GM15510 (cell line): ENCODE measurements around the gene SEPTIN10.

Experiments used
- POLR2A ChIP-seq: IDR thresholded peaks from 3 replicates; pipeline ENCODE4 v1.6.1; 2011; ENCODE audit warnings: borderline replicate concordance; ENCODE audit not compliant: insufficient read length; ENCODE audit errors: extremely low read depth

Gene SEPTIN10

GRCh38 chr2:109591206-109591605, 22.6 kb downstream of the SEPTIN10 start:
- TF ChIP-seq POLR2A: no peak

DNA sequence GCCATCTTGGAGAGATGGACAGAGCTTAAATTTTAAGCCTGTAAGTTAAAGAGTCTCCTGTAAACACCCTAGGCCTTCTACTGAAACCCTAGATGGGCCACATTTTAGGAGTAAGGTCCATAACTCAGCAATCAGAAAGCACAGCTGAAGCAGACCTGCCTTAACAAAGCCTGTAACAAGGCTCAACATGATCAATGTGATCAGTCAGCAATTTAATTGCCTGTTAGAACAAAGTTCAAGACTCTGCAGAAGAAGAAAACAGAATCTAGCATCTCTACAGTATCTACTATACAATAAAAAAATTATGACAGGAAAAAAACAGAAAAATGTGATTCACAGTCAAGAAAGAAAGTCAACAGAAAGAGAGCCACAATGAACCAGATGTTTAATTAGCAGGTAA, 27.1 kb downstream of the SEPTIN10 start:
- no peak for TF ChIP-seq POLR2A

DNA sequence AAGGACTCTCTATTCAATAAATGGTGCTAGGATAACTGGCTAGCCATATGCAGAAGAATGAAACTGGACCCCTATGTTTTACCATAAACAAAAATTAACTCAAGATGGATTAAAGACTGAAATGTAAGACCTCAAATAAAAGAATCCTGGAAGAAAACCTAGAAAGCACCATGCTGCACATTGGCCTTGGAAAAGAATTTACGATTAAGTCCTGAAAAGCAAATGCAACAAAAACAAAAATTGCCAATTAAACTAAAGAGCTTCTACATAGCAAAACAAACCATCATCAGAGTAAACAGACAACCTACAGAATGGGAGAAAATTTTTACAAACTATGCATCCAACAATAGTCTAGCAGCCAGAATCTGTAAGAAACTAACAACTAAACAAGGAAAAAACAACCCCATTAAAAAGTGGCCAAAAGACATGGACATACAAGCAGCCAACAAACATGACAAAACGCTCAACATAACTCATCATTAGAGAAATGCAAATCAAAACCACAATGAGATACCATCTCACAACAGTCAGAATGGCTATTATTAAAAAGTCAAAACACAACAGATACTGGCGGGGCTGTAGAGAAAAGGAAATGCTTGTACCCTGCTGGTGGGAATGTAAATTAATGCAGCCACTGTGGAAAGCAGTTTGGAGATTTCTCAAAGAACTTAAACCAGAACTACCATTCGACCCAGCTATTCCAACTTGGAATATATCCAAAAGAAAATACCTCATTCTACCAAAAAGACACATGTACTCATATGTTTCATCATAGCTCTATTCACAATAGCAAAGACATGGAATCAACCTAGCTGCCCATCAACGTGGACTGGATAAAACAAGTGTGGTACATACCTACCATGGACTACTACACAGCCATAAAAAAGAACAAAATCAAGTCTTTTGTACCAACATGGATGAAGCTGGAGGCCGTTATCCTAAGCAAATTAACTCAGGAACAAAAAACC, 30.6 kb downstream of the SEPTIN10 start:
- no peak for TF ChIP-seq POLR2A

DNA sequence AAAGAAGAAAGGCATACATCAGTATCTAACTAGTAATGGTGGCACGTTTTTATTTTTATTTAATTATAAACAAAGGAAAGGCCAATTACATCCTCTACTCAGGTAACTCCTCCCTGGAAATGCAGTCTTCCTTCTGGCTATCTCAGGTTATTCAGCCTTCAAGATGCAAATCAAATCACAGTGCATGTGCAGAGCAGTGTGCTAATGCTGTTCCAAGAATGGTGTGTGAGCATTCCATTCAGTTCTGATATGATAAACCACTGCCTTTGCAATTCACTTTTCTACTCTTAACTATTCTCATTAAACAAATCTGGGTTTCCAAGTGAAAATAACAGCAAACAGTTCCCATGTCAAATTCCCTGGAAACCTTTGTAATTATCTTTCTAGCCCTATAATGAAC, 38.4 kb downstream of the SEPTIN10 start:
- TF ChIP-seq POLR2A: no peak

- TF ChIP-seq POLR2A: no peak
Observed at GRCh38 chr2:109563980-109564550, 49.7 kb downstream of the SEPTIN10 start.

DNA sequence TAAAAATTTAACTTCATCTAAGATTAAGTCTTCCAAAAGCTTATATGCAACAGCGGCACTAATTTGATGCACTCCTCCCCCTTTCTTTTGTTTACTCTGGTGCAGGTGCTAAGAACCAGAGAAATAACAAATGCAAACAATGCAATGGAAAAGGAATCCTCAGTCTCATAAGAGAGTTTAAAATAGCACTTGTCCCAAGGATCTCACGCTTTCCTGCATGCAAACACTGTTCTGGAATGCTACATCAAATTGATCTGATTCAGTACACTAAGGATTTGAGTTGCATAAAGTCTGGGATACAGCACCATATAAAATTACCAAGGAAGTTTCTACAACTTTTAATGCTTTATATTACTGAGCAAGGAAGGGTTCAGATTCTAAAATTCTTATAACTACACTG, 50.5 kb downstream of the SEPTIN10 start:
- TF ChIP-seq POLR2A: no peak

GRCh38 chr2:109562421-109562820, 51.3 kb downstream of the SEPTIN10 start:
- TF ChIP-seq POLR2A: no peak

DNA sequence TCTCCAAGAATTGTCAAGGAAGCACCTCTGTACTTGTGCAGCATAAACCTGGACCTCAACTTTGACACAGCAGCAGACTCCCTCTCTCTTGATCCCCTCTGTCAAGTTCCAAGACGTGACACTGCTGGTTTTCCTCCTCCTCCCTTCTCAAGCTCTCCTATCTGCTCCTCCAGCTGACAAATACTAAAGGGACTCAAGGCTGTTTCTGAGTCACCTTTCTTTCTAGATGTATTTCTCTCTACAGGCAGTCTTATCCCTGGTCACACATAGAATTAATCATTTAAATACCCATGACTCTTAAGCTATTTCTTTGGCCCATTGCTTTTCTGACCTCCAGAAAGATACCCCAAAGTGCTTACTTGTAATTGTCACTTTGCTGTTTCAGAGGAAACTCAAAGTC, 53.5 kb downstream of the SEPTIN10 start:
- TF ChIP-seq POLR2A: no peak

DNA sequence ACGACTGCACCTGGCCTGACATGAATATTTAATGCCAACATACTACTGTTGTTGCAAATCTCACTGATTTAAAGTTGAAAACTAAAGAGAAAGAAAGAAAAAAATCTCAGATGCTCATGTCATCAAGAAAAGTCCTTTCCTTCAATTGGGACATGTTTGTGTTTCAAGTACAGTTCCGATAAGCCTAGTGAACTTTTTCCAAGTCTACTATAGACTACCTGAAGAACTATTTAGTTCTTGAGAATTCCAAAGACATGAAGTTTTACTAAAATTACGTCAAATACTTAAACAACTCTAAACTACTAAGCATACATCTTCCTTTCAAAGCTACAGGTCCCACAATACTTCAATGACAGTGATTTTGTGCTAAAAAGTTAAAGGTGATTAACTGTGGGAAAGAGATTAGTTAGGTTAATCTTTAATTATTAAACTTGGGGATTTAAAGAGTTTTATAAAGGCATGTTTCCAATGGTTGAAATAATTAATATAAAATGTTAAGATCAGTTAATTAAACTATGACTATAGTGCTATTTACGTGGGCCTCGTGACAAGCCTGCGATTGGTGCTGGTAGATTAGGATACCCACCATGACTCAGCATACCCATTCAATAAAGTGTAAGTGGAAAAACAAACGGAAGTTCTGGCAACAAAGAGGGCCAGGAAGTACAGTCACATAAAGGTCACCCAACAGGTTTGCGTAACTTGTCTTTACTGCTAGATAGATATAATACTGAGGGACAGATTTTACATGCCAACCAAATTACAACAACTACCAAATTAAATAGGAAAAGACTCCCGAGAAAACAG, 55.5 kb downstream of the SEPTIN10 start:
- no peak for TF ChIP-seq POLR2A

DNA sequence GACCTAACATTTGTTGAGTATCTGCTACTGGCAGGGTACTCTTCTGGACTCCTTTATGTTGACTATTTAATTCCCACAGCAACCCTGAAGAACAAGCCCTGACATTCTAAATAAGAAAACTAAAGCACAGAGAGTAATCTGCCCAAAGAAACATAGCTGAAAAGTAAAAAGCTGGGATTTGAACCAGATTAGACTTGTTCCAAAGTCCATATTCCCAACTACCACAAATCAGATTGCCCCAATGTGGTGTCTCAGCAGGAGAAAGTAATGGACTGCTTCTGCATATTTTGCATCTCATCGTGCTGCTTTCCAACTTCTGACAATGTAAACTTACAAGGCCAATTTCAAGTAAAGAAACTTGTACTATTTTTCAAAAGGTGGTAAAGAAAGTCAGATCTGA, 56.5 kb downstream of the SEPTIN10 start:
- TF ChIP-seq POLR2A: no peak

GRCh38 chr2:109555346-109555900, 58.3 kb downstream of the SEPTIN10 start:
- TF ChIP-seq POLR2A: no peak

GRCh38 chr2:109554758-109555157, 59.0 kb downstream of the SEPTIN10 start:
- no peak for TF ChIP-seq POLR2A

GRCh38 chr2:109549016-109549590, 64.7 kb downstream of the SEPTIN10 start:
- no peak for TF ChIP-seq POLR2A

DNA sequence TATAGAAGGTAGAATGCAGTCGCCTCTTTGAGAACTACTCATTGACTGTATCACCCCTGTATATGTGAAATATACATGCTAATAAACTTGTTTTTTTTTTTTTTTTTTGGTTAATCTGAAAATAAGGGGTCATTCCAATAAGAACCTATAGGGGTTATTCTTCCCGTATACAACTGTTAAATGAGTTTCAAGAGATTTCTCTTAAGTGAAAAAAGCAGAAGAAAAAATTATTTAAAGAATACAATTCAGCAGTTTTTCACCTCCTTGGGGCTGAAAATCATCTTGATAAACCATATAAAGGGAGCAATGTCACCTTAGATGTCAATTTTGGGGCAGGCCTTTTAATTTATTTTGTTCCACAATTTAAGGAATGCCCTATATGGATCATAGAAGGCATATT, 66.5 kb downstream of the SEPTIN10 start:
- TF ChIP-seq POLR2A: no peak
